NCI-H2029 (cell line): Measurements from ENCODE around the gene CNOT4.
"Not testable (repeated sequence)": the region's sequence is repeated elsewhere in the genome, so short reads cannot be mapped to it uniquely, and the experiment has no call there.

Experiments
- DNase-seq: peaks from one replicate; lab custom pipeline; 2025; lab: John Stamatoyannopoulos, UW

Gene CNOT4

DNA sequence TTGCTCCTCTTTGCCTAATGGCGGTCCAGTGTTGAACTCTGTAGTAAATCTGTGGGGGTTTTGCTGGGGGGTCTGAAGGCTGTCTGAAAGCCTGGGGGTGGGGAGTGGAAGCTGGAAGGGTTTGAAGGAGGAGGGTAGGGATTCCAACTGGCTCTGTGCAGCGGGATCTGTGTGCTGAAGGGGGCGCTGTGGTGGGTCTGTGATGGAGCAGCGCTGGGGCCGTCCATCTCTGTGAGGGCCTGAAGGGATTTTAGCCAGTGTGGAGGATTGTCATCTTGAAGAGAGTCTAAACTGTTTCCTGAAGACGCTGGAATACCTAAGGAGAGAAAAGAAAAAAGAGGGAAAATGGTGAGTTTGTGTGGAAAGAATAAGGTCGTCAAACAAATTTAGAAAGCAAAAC, 147.0 kb downstream of the CNOT4 start:
- DNase-seq: no peak

- DNase-seq: no peak
Measured at GRCh38 chr7:135361788-135362187, 148.1 kb downstream of the CNOT4 start.

DNA sequence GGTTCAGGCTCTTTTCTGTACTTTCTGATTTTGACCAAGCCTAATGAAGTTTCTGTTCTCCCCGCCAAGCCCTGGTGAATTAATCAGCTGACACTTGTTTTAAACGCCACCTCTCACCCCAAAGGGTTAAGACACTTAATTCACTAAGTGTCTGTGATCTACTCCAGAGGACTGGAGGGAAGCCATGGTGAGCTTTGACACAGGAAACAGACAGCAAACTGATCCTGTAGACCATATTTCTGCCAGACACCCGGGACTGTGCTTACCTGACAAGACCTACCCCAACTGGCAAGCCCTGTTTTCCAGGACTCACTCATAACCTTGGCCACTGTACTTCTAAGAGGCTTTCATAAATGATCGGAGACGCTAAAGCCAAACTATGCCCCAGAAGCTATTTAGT, 150.3 kb downstream of the CNOT4 start:
- no peak for DNase-seq

- no peak for DNase-seq
Measured at GRCh38 chr7:135355377-135356048, 154.4 kb downstream of the CNOT4 start.

GRCh38 chr7:135353832-135354231, 156.1 kb downstream of the CNOT4 start:
- DNase-seq: no peak

DNA sequence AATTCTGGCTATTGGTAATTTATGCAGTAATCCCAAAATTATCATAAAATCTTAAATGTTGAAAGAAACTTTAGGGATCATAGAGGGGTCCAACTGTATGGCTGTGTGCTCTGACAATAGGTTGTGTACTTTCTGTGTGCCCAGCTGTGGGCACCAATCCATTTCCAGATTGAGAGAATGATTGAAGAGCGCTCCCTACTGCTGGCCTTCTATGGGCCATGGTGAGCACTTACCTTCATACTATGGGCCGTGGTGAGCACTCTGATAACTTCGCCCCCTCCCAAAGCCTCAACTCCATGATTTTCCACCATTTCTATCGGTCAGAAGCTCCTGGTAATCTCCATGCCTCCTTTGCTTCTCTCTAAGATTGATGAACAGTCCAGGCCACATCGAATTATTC, 157.6 kb downstream of the CNOT4 start:
- DNase-seq: no peak

- not testable (repeated sequence) for DNase-seq
Measured at GRCh38 chr7:135351070-135351469, 158.8 kb downstream of the CNOT4 start.

DNA sequence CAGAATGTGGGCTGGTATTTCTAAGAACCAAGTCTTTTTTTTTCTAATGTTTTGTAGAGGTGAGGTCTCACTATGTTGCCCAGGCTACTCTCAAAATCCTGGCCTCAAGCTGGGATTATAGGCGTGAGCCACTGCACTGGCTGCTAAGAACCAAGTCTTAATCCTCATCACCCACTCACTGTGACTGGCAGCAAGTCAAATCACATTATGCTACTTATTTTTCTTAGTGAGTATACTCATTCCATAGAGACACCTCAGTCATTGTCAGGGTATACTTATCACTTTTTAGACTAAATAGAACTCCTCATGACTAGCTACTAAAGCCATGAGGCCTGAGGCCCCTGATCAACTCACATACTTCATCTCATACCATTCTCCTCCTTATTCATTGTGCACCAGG, 160.2 kb downstream of the CNOT4 start:
- no peak for DNase-seq

GRCh38 chr7:135348493-135348892, 161.4 kb downstream of the CNOT4 start:
- no peak for DNase-seq

- no peak for DNase-seq
Measured at GRCh38 chr7:135343361-135343760, 166.5 kb downstream of the CNOT4 start.

- peak; percentile 47 for DNase-seq
Measured at GRCh38 chr7:135342887-135343286, 167.0 kb downstream of the CNOT4 start.

DNA sequence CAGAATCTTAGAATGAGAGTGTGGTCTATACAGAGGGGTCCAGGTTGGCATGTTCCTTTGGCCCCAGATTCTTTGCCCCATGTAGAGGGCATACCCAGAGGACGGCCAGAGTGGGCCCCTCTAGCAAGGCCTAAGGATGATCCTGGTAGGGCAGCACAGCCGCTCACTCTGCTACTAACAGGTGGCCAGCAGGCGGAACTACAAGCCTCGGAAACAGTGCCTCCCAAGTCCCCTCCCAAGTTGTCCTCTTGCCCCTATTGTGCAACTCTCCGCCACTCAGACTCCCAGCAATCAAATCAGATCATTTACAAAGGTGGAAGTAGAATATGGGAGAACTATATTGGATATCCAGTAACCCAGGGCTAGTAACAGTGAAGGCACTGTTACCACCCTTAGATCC, 168.9 kb downstream of the CNOT4 start:
- no peak for DNase-seq

DNA sequence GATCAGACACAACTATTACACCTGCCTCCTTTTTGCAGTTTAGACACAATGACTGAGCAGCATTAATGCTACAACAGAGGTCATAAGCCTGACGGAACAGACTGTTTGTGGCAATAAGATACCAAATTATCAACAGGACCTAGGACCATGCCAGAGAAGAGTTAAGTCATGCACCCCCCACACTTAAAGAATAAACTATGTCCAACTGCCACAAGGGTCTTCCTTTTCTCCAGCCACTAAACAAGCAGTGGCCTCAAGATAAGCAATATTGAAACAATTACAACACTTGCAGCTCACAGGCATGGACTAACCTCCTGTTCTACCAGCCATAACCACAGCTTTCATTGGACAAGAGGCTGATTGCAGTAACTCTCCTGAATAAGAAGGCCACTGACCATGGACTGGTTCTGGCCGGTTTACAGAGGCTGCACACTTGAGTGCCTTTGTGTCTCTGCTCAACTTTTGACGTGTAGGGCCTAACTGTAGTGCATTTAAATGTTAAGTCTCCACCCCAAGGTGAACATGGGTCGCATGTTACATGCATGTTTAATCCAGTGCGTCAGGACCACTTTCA, 171.8 kb downstream of the CNOT4 start:
- DNase-seq: no peak

- DNase-seq: no peak
Measured at GRCh38 chr7:135337506-135337905, 172.4 kb downstream of the CNOT4 start.

- DNase-seq: peak; percentile 90
Measured at GRCh38 chr7:135335628-135336139, 174.2 kb downstream of the CNOT4 start.

DNA sequence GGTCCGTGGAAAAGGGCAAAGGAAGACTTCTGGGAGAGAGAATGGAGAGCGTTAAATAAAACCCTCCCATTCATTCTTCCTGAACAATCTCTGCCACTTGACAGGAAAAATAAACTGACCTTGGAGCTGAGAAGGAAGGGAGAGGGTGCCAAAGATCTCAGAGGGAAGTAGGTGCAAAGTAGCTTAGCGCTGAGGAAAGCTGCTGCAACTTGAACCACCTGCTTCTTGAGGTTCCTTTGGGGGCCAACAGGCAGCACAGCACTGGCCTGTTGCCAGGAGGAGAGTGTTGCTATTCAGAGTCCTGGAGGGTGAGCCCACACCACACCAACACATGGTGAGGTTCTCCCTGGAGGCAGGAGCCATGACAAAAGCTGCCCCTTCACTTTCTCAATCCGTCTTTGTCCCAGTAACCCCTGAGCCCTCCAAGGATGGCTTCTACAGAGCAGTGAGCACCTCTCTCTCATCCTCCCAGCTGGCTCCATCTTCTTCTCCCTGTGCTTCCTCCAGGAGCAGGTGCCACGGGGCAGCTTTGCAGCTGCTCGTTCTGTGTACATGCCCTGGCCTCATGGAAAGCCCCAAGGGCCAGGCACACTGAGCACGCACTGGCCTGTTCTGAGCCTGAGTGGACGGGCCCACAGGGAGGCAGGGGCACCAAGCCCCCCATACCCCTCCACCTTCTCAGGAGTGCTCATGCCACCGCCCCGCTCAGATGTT, 174.9 kb downstream of the CNOT4 start:
- DNase-seq: peak; percentile 25

DNA sequence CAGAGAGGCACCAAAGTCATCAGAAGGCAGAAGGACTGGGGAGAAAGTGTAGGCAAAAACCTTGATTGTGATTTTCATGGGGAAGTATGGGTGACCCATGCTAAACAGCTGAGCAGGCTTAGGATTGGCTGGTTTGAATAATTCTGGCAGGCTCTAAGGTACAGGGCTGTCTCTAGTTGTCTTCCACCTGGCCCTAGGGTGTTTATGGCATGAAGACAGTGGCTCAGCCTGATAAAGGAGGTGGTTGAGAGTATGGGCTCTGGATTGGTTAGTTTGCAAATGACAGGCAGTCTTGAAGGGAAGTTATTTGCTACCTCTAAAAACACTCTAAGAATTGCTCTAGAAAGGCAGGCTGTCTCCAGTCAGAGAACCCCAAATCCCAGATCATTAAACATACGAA, 176.0 kb downstream of the CNOT4 start:
- DNase-seq: no peak

DNA sequence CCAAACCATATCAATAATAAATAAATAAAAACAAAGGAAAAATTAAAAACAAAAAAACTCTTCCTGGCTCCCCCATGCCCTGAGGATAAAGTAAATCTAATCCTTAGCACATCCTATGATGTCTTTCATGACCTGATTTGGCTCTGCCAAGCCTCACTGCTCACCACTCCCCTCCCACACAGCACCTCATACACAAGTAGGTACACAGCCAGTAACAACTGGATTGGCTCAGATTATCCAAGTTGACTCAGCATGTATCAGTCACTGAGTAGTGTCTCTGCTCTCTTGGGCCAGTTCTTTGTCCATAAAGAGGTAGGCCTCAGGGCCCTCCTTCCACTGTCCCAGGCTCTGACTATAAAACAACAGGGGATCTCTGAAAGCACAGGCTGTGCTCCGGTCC, 176.7 kb downstream of the CNOT4 start:
- DNase-seq: peak; percentile 49

- no peak for DNase-seq
Measured at GRCh38 chr7:135330088-135330487, 179.8 kb downstream of the CNOT4 start.

DNA sequence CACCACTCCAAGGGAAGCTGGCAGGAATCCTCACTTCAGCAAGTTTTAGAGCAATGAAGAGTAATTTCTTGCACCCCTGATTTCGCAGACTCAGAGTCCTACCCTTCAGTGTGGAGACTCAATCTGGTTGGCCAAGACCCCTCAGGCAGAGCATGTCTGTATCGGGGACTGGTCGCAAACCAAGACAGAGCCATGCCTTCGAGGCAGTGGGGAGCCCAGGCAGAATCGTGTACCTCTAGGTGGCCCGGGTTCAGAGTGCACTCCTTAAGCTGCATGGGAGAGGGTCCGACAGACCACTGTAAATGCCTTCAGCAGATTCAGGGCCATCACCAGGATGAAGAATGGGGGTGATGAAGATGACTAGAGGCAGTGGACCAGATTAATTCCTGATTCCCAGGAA, 181.4 kb downstream of the CNOT4 start:
- DNase-seq: no peak

DNA sequence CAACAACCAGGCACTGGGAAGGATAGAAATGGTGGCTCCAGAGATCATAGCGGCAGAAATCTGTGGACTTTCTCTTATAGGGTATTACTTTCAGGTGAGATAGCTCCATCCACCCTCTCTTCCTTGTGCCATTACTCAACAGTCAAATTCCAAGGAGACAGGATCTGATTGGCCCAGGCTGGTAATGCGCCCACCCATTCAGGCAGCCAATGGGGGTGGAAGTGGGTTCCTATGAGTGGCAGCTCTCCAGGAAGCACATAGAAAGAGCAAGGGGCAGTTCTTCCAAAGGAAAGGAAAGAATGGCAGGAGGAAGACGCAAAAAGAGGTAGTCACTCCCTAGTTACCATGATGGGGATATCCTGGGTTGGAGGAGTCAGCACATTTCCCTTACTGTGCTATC, 181.8 kb downstream of the CNOT4 start:
- DNase-seq: no peak

DNA sequence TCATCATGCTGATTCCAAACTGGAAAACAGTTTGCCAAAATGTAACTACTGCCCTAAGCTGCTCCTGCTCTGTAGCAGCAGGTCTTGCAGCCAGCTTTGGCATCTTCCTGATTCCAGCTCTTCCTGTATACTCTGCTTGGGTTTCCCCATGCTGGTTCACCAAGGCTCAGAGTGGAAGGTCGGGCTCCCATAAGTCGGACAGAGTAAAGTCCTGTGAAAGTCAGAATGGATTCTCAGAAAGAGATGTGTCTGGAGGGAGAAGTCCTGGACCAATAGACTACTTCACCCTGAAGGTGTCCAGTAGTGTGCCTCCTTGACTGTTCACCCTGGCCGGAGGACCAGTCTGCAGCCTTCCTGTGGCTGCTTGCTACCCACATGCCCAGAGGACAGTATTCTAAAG, 182.4 kb downstream of the CNOT4 start:
- no peak for DNase-seq

- DNase-seq: peak; percentile 74
Measured at GRCh38 chr7:135326636-135327280, 183.1 kb downstream of the CNOT4 start.
